Activated CD4-positive, alpha-beta T cell treated with anti-CD3 and anti-CD28 coated beads for 1 hour (primary cell): ENCODE data around the gene PPM1F.
"Not testable (repeated sequence)": the region's sequence is repeated elsewhere in the genome, so short reads cannot be mapped to it uniquely, and the experiment has no call there.

Experiments
- DNase-seq: peaks from one replicate; pipeline ENCODE4 v3.0.0-alpha.2; 2020

The PPM1F gene

GRCh38 chr22:21917959-21918261 is 34.7 kb downstream of the PPM1F start:
- no peak for DNase-seq

- DNase-seq = no peak
Observed at GRCh38 chr22:21917181-21917958, 35.3 kb downstream of the PPM1F start.

DNA sequence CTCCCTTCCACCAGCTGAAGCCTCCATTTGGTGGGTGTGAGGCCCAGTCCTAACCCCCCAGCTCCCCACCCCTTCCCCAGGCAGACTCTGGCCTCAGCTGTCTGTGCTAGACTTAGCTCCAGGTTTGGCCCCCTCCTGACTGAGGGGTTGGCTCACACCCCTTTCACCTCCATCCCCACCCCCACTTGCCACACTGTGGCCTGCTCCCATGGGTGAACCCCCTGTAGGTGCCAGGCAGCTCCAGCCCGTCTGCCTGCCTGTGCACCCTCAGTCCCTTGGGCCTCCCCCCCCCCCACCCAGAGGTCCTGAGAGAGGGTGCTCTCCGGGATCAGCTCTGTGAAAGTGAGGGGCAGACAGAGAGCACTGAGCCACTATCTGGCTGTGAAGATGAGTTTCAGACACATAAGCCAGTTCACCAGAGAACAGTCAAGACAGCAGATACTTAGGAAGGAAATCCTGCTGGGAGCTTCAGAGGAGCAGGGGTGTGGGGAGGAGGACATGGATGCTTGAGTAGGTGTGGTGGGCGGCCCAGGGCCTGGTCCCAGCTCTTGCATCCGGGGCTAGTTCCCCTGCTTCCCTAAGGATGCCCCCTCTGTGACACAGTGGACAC is 36.2 kb downstream of the PPM1F start:
- DNase-seq = no peak

GRCh38 chr22:21915624-21916308 is 36.9 kb downstream of the PPM1F start:
- DNase-seq = no peak

GRCh38 chr22:21914033-21914642 is 38.5 kb downstream of the PPM1F start:
- not testable (repeated sequence) for DNase-seq

DNA sequence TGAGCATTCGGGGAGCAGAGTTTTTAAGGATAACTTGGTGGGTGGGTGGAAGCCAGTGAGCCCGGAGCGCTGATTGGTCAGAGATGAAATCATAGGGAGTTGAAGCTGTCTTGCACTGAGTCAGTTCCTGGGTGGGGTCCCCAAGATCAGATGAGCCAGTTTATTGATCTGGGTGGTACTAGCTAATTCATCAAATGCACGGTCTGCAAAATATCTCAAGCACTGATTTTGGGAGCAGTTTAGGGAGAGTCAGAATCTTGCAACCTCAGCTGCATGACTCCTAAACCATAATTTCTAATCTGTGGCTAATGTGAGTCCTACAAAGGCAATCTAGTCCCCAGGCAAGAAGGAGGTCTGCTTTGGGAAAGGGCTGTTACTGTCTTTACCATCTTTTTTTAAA is 42.3 kb downstream of the PPM1F start:
- not testable (repeated sequence) for DNase-seq

- DNase-seq = no peak
Observed at GRCh38 chr22:21909871-21910270, 42.8 kb downstream of the PPM1F start.

GRCh38 chr22:21907638-21908522 is 44.8 kb downstream of the PPM1F start:
- DNase-seq = no peak

- DNase-seq = not testable (repeated sequence)
Observed at GRCh38 chr22:21905234-21905633, 47.4 kb downstream of the PPM1F start.

GRCh38 chr22:21904250-21904789 is 48.3 kb downstream of the PPM1F start:
- DNase-seq = no peak

- no peak for DNase-seq
Observed at GRCh38 chr22:21903283-21903682, 49.4 kb downstream of the PPM1F start.

DNA sequence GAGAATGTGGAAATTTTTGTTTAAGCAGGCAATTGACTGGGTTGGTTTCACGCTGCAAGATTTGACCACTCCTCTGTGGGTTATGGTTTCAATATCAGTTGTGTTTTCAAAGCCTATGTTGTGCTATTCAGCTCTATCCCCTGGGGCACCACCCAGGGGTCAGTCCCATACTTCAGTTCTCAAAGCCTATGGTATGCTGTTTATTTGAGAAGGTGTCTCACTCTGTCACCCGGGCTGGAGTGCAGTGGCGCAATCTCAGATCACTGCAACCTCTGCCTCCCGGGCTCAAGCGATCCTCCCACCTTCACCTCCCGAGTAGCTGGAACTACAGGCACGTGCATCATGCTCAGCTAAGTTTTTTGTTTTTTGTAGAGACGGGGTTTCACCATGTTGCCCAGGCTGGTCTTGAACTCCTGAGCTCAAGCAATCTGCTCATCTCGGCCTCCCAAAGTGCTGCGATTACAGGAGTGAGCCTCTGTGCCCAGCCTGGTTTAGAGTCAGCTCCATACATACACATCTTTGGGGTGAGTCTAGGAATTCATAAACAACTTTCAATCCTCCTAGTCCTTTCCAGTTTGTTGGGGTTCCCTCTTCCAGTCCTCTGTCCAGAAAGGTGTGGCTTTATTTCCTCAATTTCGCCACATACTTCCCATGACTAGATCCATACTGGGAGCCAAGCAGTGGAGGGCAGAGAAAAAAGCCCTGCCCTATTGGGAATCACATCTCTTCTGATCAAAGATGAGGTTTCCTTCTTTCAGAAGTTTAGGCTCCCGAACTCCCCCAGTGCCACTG is 50.2 kb downstream of the PPM1F start:
- no peak for DNase-seq

- DNase-seq = no peak
Observed at GRCh38 chr22:21898354-21898896, 54.2 kb downstream of the PPM1F start.

DNA sequence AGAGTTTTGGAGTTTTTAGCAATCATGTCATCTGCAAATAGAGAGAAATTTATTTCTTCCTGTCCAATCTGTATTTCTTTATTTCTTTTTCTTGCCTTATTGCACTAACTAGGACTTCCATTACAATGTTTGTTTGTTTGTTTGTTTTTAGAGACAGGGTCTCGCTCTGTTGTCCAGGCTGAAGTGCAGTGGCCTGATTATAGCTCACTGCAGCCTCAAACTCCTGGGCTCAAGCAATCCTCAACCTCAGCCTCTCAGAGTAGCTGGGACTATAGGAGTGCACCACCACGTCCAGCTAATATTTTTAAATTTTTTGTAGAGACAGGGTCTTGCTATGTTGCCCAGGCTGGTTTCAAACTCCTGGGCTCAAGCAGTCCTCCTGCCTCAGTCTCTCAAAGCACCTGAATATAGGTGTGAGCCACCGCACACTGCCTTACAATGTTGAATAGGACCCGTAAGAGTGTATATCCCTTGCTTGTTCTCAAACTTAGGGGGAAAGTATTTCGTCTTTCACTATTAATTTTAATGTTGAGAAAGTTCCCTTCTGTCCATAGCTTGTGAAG is 55.6 kb downstream of the PPM1F start:
- no peak for DNase-seq

DNA sequence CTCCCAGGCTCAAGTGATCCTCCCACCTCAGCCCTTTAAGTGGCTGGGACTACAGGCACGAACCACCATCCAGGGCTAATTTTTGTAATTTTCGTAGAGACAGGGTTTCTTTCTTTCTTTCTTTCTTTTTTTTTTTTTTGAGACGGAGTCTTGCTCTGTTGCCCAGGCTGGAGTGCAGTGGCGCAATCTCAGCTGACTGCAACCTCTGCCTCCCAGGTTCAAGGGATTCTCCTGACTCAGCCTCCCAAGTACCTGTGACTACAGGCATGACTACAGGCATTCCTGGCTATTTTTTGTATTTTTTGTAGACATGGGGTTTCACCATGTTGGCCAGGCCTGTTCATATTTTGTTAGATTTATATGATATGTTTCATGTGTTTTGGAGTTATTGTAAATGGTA is 56.4 kb downstream of the PPM1F start:
- not testable (repeated sequence) for DNase-seq

GRCh38 chr22:21894799-21895198 is 57.8 kb downstream of the PPM1F start:
- DNase-seq = no peak

DNA sequence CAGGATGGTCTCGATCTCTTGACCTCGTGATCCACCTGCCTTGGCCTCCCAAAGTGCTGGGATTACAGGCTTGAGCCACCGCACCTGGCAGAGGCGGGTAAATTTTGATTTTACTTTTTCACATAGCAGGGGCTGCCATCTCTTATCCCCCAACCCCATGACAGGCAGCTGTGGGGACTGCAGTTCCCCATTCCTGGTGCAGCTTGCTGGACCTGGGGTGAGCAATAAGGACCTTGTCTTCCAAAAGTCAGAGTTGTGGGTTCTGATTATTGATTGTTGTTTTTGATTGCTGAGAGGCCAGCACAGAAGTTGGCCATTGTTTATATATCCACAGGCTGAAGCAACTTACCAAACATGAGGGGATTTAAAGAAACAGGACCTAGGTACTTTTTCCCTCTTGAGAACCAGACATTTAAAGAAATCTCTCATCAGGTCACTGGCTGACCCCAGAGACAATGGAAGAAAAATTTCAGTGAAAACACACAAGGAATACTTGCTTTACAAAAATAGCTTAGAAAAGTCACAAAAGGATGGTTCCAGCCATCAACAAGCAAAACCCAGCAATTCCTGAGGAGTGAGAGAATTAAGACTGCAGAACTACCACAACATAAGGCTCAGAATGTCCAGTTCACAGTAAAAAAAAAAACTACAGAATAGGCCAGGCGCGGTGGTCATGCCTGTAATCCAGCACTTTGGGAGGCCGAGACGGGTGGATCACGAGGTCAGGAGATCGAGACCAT is 63.2 kb downstream of the PPM1F start:
- no peak for DNase-seq

DNA sequence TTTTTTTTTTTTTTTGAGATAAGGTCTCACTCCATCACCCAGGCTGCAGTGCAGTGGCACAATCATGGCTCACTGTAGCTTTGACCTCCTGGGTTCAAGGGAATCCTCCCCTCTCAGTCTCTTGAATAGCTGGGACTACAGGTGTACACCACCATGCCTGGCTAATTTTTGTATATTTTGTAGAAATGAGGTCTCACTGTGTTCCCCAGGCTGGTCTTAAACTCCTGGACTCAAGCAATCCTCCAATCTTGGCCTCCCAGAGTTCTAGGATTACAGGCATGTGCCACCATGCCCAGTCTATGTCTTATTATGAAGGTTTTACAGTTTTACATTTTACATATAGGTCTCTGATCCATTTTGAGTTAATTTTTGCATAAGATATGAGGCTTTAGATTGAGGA is 64.8 kb downstream of the PPM1F start:
- DNase-seq = no peak

- not testable (repeated sequence) for DNase-seq
Observed at GRCh38 chr22:21883930-21884329, 68.7 kb downstream of the PPM1F start.

- not testable (repeated sequence) for DNase-seq
Observed at GRCh38 chr22:21882754-21883333, 69.8 kb downstream of the PPM1F start.
